Measurements from ENCODE around the gene KATNAL1. TPM values are rescaled to one million over a fixed set of nuclear protein-coding genes. Genes with fewer than 3 reads are reported as not detected.

Gene KATNAL1
- polyA plus RNA-seq, 1 of the 3 experiments (the other 2 are of a cell fraction) = 5.1 TPM

DNA sequence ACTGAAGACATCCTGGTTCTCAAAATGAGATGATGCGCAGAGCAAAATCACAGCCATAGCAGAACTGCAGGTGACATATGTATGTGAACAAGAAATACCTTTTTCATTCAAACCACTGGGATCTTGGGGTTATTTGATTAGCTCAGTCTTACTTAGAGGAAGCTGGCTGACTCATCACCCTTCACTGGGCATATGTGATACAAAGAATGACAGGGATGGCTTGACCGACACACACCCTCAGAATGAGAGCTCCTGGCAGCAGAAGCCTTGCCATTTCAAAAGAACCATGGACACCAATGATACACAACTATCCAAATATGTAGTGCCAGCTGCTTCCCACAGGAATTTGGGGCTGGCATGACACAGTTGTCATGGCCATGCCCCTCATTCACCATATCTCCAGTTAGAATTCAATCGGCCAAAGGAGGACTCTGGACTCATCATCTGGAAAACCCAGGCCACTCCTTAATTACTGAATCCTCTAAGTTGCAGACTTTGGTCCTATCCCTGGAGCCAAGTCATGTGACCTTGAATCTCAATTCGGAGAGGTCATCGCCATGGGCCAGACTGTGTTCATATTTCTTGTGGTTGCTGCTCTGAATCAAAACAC lies 115.8 kb downstream of the KATNAL1 start:
- Histone ChIP-seq H4K20me1 (ENCODE audit: insufficient read depth) (no peaks in the 10 kb centered on the region), H3K9me3 (no peaks in the 10 kb centered on the region), H3K9ac (no peak overlapping the region), H3K4me2 (no peak overlapping the region), H3K4me1 (ENCODE audit: control insufficient read depth in 1 of 2, insufficient read depth in 2 of 2, low read depth in 1 of 2, low read length in 1 of 2) (peaks cover 13 to 40% of the 10 kb centered on the region in 2 experiments; a peak in 3 of 4 replicates), H3K79me2 (ENCODE audit: insufficient read depth) (no peaks in the 10 kb centered on the region), H3K4me3 (ENCODE audit: low read depth in 2 of 2, low read length in 1 of 2) (no peak overlapping the region), H3K27me3 (ENCODE audit: insufficient read depth) (no peaks in the 10 kb centered on the region), H3K9me2 (no peaks in the 10 kb centered on the region), H2AFZ (ENCODE audit: low read depth) (no peak overlapping the region), H3K36me3 (replicated peaks in 1 of 2; ENCODE audit: control insufficient read depth in 1 of 2, insufficient read depth in 2 of 2, low read length in 1 of 2) (no peaks in the 10 kb centered on the region), H3F3A (replicated peaks; ENCODE audit: insufficient read depth) (no peaks in the 10 kb centered on the region), H3K27ac (ENCODE audit: low read depth in 2 of 2, low read length in 1 of 2) (peak overlapping the region in 1 of 2 experiments; percentile 75; a peak in 2 of 4 replicates)
- ChIA-PET CTCF (interaction anchor here (1.8 kb wide), 1 partner anchor 59 kb away, joined by 11 read pairs; no protein-coding TSS in a partner anchor), POLR2A (no interaction called here)
- TF ChIP-seq RFX5 (IDR thresholded peaks at IDR 0.05; ENCODE audit: low read length) (no peak), FOXJ3 (CRISPR knock-in tag; IDR thresholded peaks at IDR 0.05) (no peak), TEAD4 (IDR thresholded peaks at IDR 0.05; ENCODE audit: borderline replicate concordance, insufficient read depth) (no peak), NRF1 (IDR thresholded peaks at IDR 0.05; ENCODE audit: low read depth, low read length) (no peak), SMC3 (IDR thresholded peaks at IDR 0.05; ENCODE audit: low read depth, low read length) (no peak), JUND (IDR thresholded peaks at IDR 0.05) (no peak), RCOR1 (IDR thresholded peaks at IDR 0.05; ENCODE audit: low read length) (no peak), GATA2 (CRISPR knock-in tag; IDR thresholded peaks at IDR 0.05) (no peak), NFIC (IDR thresholded peaks at IDR 0.05; ENCODE audit: borderline replicate concordance) (no peak), CHD2 (IDR thresholded peaks at IDR 0.05; ENCODE audit: low read length, partially characterized antibody) (no peak), MEF2A (IDR thresholded peaks at IDR 0.05; ENCODE audit: borderline replicate concordance, low read depth) (no peak)
- TF ChIP-seq, protein P1, sequence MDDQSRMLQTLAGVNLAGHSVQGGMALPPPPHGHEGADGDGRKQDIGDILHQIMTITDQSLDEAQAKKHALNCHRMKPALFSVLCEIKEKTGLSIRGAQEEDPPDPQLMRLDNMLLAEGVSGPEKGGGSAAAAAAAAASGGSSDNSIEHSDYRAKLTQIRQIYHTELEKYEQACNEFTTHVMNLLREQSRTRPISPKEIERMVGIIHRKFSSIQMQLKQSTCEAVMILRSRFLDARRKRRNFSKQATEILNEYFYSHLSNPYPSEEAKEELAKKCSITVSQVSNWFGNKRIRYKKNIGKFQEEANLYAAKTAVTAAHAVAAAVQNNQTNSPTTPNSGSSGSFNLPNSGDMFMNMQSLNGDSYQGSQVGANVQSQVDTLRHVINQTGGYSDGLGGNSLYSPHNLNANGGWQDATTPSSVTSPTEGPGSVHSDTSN (IDR thresholded peaks at IDR 0.05) = peak; percentile 43
- TF ChIP-seq, protein P2, sequence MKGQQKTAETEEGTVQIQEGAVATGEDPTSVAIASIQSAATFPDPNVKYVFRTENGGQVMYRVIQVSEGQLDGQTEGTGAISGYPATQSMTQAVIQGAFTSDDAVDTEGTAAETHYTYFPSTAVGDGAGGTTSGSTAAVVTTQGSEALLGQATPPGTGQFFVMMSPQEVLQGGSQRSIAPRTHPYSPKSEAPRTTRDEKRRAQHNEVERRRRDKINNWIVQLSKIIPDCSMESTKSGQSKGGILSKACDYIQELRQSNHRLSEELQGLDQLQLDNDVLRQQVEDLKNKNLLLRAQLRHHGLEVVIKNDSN (IDR thresholded peaks at IDR 0.05; ENCODE audit: borderline replicate concordance, low read depth) = 0 out of 2 replicates have a peak, but pooled peaks have one; percentile 14
- WGBS (ENCODE audit: low lambda C conversion rate) = 76% methylated on average over 5 of the region's 5 CpGs
- DNase-seq = no peak

DNA sequence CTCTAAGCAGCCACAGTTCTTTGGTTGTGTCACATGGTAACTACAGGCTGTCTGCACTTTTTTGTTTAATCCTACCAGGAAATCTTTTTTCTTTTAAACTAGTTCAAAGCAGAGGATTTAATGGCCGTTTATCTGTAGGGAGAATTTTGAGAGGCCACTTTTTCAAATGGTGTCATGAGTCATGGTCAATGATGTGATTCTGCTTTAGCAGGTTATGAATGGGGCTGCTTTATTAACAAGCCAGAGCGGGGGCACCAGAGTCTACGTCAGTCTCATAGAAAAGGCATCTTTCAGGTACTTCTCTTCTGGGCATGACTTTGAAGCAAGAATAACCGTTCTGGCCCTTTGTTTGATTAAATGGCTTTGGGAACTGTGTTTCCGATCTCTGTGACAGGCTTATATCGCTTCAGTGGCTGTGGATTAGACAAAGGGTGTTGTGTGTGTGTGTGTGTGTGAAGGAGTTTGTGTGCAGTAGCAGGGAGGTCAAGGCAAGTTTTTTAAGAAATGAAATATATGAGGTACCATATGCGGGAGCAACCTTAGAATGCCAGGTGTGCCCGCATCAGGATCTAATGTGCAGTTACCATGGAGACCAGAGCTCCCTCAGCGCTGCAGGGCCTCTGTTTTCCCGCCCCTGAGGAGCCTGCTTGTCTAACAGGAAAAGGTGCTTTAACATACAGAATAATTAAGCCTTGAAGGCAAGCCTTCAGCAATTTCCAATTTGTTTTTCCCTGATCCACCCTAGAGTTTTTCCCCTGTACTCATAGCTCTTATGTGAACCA lies 120.5 kb downstream of the KATNAL1 start:
- Histone ChIP-seq H3K9me3 (no peaks in the 10 kb centered on the region), H3K9ac (no peak overlapping the region), H3K36me3 (replicated peaks in 1 of 2; ENCODE audit: control insufficient read depth in 1 of 2, insufficient read depth in 2 of 2, low read length in 1 of 2) (no peaks in the 10 kb centered on the region), H3K27ac (ENCODE audit: low read depth in 2 of 2, low read length in 1 of 2) (no peak overlapping the region), H3K4me1 (ENCODE audit: control insufficient read depth in 1 of 2, insufficient read depth in 2 of 2, low read depth in 1 of 2, low read length in 1 of 2) (peaks cover 0 to 12% of the 10 kb centered on the region in 2 experiments; a peak in 2 of 4 replicates), H3K27me3 (ENCODE audit: insufficient read depth) (no peaks in the 10 kb centered on the region), H3K79me2 (ENCODE audit: insufficient read depth) (no peaks in the 10 kb centered on the region), H3K4me3 (ENCODE audit: low read depth in 2 of 2, low read length in 1 of 2) (no peak overlapping the region), H3K9me2 (no peaks in the 10 kb centered on the region), H3K4me2 (no peak overlapping the region), H3F3A (replicated peaks; ENCODE audit: insufficient read depth) (peaks cover 4% of the 10 kb centered on the region), H4K20me1 (ENCODE audit: insufficient read depth) (no peaks in the 10 kb centered on the region), H2AFZ (ENCODE audit: low read depth) (no peak overlapping the region)
- ChIA-PET CTCF (interaction anchor here (1.2 to 2.6 kb wide), 2 partner anchors 33 to 54 kb away, joined by 4 to 11 read pairs; no protein-coding TSS in a partner anchor), POLR2A (interaction anchor here (1.1 kb wide), 1 partner anchor 9 kb away, joined by 3 read pairs; no protein-coding TSS in a partner anchor)
- no peak for DNase-seq
- WGBS (ENCODE audit: low lambda C conversion rate) = 71% methylated on average over 10 of the region's 10 CpGs
- TF ChIP-seq, protein P3, sequence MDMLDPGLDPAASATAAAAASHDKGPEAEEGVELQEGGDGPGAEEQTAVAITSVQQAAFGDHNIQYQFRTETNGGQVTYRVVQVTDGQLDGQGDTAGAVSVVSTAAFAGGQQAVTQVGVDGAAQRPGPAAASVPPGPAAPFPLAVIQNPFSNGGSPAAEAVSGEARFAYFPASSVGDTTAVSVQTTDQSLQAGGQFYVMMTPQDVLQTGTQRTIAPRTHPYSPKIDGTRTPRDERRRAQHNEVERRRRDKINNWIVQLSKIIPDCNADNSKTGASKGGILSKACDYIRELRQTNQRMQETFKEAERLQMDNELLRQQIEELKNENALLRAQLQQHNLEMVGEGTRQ (IDR thresholded peaks at IDR 0.05; ENCODE audit: borderline replicate concordance, low read depth, low read length) = no peak
- TF ChIP-seq NRF1 (IDR thresholded peaks at IDR 0.05; ENCODE audit: low read depth, low read length) (no peak), RFX5 (IDR thresholded peaks at IDR 0.05; ENCODE audit: low read length) (no peak), CHD2 (IDR thresholded peaks at IDR 0.05; ENCODE audit: low read length, partially characterized antibody) (no peak), YY1 (IDR thresholded peaks at IDR 0.05; ENCODE audit: low read depth) (no peak), EP300 (IDR thresholded peaks at IDR 0.05; ENCODE audit: borderline replicate concordance in 1 of 2, low read depth in 1 of 2, low read length in 1 of 2) (no peak), TAF1 (IDR thresholded peaks at IDR 0.05; ENCODE audit: borderline replicate concordance, low read depth, low read length) (no peak)
- TF ChIP-seq, protein P4, sequence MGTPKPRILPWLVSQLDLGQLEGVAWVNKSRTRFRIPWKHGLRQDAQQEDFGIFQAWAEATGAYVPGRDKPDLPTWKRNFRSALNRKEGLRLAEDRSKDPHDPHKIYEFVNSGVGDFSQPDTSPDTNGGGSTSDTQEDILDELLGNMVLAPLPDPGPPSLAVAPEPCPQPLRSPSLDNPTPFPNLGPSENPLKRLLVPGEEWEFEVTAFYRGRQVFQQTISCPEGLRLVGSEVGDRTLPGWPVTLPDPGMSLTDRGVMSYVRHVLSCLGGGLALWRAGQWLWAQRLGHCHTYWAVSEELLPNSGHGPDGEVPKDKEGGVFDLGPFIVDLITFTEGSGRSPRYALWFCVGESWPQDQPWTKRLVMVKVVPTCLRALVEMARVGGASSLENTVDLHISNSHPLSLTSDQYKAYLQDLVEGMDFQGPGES (IDR thresholded peaks at IDR 0.05; ENCODE audit: low read depth, low read length) = no peak
- TF ChIP-seq, protein P1 (IDR thresholded peaks at IDR 0.05) = no peak
